Measurements from ENCODE around the gene SEPTIN1. TPM values are rescaled to one million over a fixed set of nuclear protein-coding genes. Genes with fewer than 3 reads are reported as not detected.

The SEPTIN1 gene
- total RNA-seq, 1 experiment from 2014 or later: 3.4 TPM

- ATAC-seq: peak; percentile 83
- RAD21 ChIA-PET (ENCODE audit: low non-redundant PET in 1 of 2, low total read pairs in 2 of 2, uncharacterized antibody in 2 of 2, unreplicated experiment in 2 of 2): interaction anchor here (0.5 to 1.9 kb wide), 3 partner anchors 40 to 580 kb away, joined by 3 to 4 read pairs (median 3); partner anchors contain the start of genes CD2BP2 (in 1 of the 2) and PAGR1 (in 1 of the 2)
- Histone ChIP-seq H3K9me3 (ENCODE audit: control insufficient read depth in 1 of 2, insufficient read depth in 1 of 2, low read depth in 1 of 2, low read length in 2 of 2) (no peaks in the 10 kb centered on the region), H3K4me2 (ENCODE audit: low read length) (peak within 1 kb of the TSS; percentile 88), H2AFZ (ENCODE audit: low read depth, low read length, poor library complexity, severe bottlenecking) (peak within 1 kb of the TSS; percentile 45), H3K9ac (ENCODE audit: low read length) (peak within 1 kb of the TSS; percentile 87), H3K9me2 (ENCODE audit: insufficient read depth) (no peaks in the 10 kb centered on the region), H4K20me1 (ENCODE audit: insufficient read depth) (no peaks in the 10 kb centered on the region), H3K36me3 (ENCODE audit: control insufficient read depth in 1 of 2, insufficient read depth in 2 of 2, low read length in 2 of 2) (peaks cover 2 to 18% of the 10 kb centered on the region in 2 experiments; a peak in 3 of 4 replicates), H3K4me3 (replicated peaks in 1 of 2; ENCODE audit: low read depth in 1 of 2, low read length in 2 of 2) (peak within 1 kb of the TSS; percentile 95 to 96), H3K27me3 (ENCODE audit: insufficient read depth, low read length) (no peaks in the 10 kb centered on the region), H3K79me2 (ENCODE audit: insufficient read depth, low read length) (peaks cover 25% of the 10 kb centered on the region), H3K4me1 (ENCODE audit: control insufficient read depth in 1 of 2, insufficient read depth in 2 of 2, low read length in 2 of 2) (peaks cover 27 to 50% of the 10 kb centered on the region in 2 experiments), H3K27ac (ENCODE audit: low read depth, low read length) (peak within 1 kb of the TSS; percentile 97)
- no TSS peak for BruUV-seq (replicated peaks)
- DNase-seq (ENCODE audit: low read depth, low spot score): peak; percentile 77
- TF ChIP-seq, protein P1, sequence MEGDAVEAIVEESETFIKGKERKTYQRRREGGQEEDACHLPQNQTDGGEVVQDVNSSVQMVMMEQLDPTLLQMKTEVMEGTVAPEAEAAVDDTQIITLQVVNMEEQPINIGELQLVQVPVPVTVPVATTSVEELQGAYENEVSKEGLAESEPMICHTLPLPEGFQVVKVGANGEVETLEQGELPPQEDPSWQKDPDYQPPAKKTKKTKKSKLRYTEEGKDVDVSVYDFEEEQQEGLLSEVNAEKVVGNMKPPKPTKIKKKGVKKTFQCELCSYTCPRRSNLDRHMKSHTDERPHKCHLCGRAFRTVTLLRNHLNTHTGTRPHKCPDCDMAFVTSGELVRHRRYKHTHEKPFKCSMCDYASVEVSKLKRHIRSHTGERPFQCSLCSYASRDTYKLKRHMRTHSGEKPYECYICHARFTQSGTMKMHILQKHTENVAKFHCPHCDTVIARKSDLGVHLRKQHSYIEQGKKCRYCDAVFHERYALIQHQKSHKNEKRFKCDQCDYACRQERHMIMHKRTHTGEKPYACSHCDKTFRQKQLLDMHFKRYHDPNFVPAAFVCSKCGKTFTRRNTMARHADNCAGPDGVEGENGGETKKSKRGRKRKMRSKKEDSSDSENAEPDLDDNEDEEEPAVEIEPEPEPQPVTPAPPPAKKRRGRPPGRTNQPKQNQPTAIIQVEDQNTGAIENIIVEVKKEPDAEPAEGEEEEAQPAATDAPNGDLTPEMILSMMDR (IDR thresholded peaks at IDR 0.05 in 2 of 3, conservative IDR thresholded peaks at IDR 0.05 in 1 of 3; ENCODE audit: borderline replicate concordance in 1 of 3, insufficient read depth in 1 of 3, low read depth in 2 of 3, low read length in 2 of 3): peak in 1 of 3 experiments; percentile 28; a peak in 2 of 6 replicates
- TF ChIP-seq, protein P2, sequence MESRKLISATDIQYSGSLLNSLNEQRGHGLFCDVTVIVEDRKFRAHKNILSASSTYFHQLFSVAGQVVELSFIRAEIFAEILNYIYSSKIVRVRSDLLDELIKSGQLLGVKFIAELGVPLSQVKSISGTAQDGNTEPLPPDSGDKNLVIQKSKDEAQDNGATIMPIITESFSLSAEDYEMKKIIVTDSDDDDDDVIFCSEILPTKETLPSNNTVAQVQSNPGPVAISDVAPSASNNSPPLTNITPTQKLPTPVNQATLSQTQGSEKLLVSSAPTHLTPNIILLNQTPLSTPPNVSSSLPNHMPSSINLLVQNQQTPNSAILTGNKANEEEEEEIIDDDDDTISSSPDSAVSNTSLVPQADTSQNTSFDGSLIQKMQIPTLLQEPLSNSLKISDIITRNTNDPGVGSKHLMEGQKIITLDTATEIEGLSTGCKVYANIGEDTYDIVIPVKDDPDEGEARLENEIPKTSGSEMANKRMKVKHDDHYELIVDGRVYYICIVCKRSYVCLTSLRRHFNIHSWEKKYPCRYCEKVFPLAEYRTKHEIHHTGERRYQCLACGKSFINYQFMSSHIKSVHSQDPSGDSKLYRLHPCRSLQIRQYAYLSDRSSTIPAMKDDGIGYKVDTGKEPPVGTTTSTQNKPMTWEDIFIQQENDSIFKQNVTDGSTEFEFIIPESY (IDR thresholded peaks at IDR 0.05; ENCODE audit: extremely low read depth, insufficient replicate concordance, low read length): peak; percentile 28
- TF ChIP-seq YY1 (IDR thresholded peaks at IDR 0.05; ENCODE audit: extremely low read depth, insufficient replicate concordance, low read depth, low read length) (peak; percentile 59), POLR2AphosphoS5 (IDR thresholded peaks at IDR 0.05; ENCODE audit: low read depth, low read length) (peak; percentile 67), POLR2A (IDR thresholded peaks at IDR 0.05; ENCODE audit: borderline replicate concordance, extremely low read depth, insufficient read depth, insufficient read length) (no peak), ZFX (IDR thresholded peaks at IDR 0.05) (peak; percentile 80), CEBPB (IDR thresholded peaks at IDR 0.05; ENCODE audit: low read depth) (no peak), SRF (IDR thresholded peaks at IDR 0.05; ENCODE audit: low read depth) (no peak), ELF1 (IDR thresholded peaks at IDR 0.05; ENCODE audit: borderline replicate concordance, low read depth) (no peak; the same call in 1 of the 2 replicates), TCF7L2 (IDR thresholded peaks at IDR 0.05; ENCODE audit: borderline replicate concordance, extremely low read depth, insufficient read depth, insufficient read length) (peak; percentile 52), SIN3A (IDR thresholded peaks at IDR 0.05; ENCODE audit: low read depth) (no peak), RAD21 (IDR thresholded peaks at IDR 0.05; ENCODE audit: low read depth) (peak; percentile 33; the same call in 1 of the 2 replicates), CBX3 (IDR thresholded peaks at IDR 0.05; ENCODE audit: low read depth) (no peak), EGR1 (IDR thresholded peaks at IDR 0.05; ENCODE audit: low read depth) (peak; percentile 77)
- TF ChIP-seq, protein P3, sequence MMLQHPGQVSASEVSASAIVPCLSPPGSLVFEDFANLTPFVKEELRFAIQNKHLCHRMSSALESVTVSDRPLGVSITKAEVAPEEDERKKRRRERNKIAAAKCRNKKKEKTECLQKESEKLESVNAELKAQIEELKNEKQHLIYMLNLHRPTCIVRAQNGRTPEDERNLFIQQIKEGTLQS (IDR thresholded peaks at IDR 0.05): no peak
- TF ChIP-seq, protein P4, sequence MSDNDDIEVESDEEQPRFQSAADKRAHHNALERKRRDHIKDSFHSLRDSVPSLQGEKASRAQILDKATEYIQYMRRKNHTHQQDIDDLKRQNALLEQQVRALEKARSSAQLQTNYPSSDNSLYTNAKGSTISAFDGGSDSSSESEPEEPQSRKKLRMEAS (IDR thresholded peaks at IDR 0.05): peak; percentile 60
- CTCF ChIA-PET: interaction anchor here (0.6 to 2.5 kb wide), 8 partner anchors 11 to 255 kb away, joined by 3 to 19 read pairs (median 6); partner anchors contain the start of genes DCTPP1, PRR14 and ZNF771
- POLR2A ChIA-PET: interaction anchor here (1.0 to 2.1 kb wide), 7 partner anchors 10 to 35 kb away, joined by 3 to 10 read pairs (median 4); partner anchors contain the start of genes DCTPP1 and ZNF771
- intact Hi-C loops (cut with micrococcal nuclease): loop anchor here (1.0 to 2.0 kb wide), 2 partner anchors 17 to 40 kb away; partner anchors contain the start of gene CD2BP2
Observed at GRCh38 chr16:30395155-30395991, 13.0 kb upstream of the SEPTIN1 start, which contains the start of gene ZNF48. TSS of gene ZNF48 (plus strand) at chr16:30395420. CDS start at chr16:30395795, 375 bp downstream.

Measured in HCT116 (cell line).